PC-9 (cell line): ENCODE data around the gene BCHE. TPM values are rescaled to one million over a fixed set of nuclear protein-coding genes. Genes with fewer than 3 reads are reported as not detected.
A peak's percentile ranks its signal among the peaks of the same experiment; 100 is the strongest.

Source experiments
- BruUV-seq: library from RNA; stranded (reverse); fragments of 400-500 nt; replicated peaks from 2 replicates; lab custom pipeline; 2021; lab: Mats Ljungman, UMichigan
- CTCF ChIA-PET: fragments of 300-600 bp; sonication (Branson Sonifier 250); formaldehyde crosslinking; loops from one replicate; lab custom pipeline; 2022; ENCODE audit warnings: antibody characterized with exemption; lab: Charles Lee
- POLR2A ChIA-PET: fragments of 300-600 bp; sonication (Branson Sonifier 250); formaldehyde crosslinking; loops from one replicate; lab custom pipeline; 2022; ENCODE audit warnings: antibody characterized with exemption; ENCODE audit not compliant: unreplicated experiment; lab: Charles Lee
- DNase-seq, 2 experiments: peaks; one replicate each; pipeline versions ENCODE4 v3.0.0 to v3.0.0-alpha.2; 2015 to 2022; ENCODE audit warnings: mixed read lengths in 1 of 2
- H2AFZ ChIP-seq: fragments of 200-600 bp; sonication (generic); 2 replicates; pipeline ENCODE4 v1.8.1; 2017; ENCODE audit warnings: antibody characterized with exemption
- H3F3A ChIP-seq: fragments of 200-600 bp; sonication (generic); 2 replicates; pipeline ENCODE4 v1.8.1; 2017; ENCODE audit warnings: antibody characterized with exemption, mild to moderate bottlenecking, low read depth; ENCODE audit not compliant: insufficient read depth
- H3K27ac ChIP-seq: fragments of 200-600 bp; sonication (generic); 2 replicates; pipeline ENCODE4 v1.6.1; 2016; ENCODE audit warnings: mixed run types
- H3K27me3 ChIP-seq: fragments of 200-600 bp; sonication (generic); 2 replicates; pipeline ENCODE4 v1.6.1; 2016; ENCODE audit warnings: low read depth, mixed run types; ENCODE audit not compliant: insufficient read depth
- H3K36me3 ChIP-seq: fragments of 200-600 bp; sonication (generic); 2 replicates; pipeline ENCODE4 v1.6.1; 2016; ENCODE audit warnings: low read depth, mixed run types
- H3K4me1 ChIP-seq: fragments of 200-600 bp; sonication (generic); replicated peaks from 2 replicates; pipeline ENCODE4 v1.6.1; 2016; ENCODE audit warnings: mixed run types; ENCODE audit not compliant: insufficient read depth
- H3K4me2 ChIP-seq: fragments of 200-600 bp; sonication (generic); 2 replicates; pipeline ENCODE4 v1.6.1; 2017; ENCODE audit warnings: mixed run types
- H3K4me3 ChIP-seq: fragments of 200-600 bp; sonication (generic); 2 replicates; pipeline ENCODE4 v1.6.1; 2016; ENCODE audit warnings: mixed run types
- H3K79me2 ChIP-seq: fragments of 200-600 bp; sonication (generic); 2 replicates; pipeline ENCODE4 v1.6.1; 2017; ENCODE audit warnings: low read depth, mixed run types
- H3K9me2 ChIP-seq: fragments of 200-600 bp; sonication (generic); 2 replicates; pipeline ENCODE4 v1.8.1; 2017; ENCODE audit warnings: mild to moderate bottlenecking; ENCODE audit not compliant: insufficient read depth
- H3K9me3 ChIP-seq: fragments of 200-600 bp; sonication (generic); 2 replicates; pipeline ENCODE4 v1.8.1; 2016; ENCODE audit warnings: low read depth; ENCODE audit not compliant: insufficient read depth
- H4K20me1 ChIP-seq: fragments of 200-600 bp; sonication (generic); 2 replicates; pipeline ENCODE4 v1.8.1; 2017; ENCODE audit not compliant: insufficient read depth
- EZH2 ChIP-seq: fragments of 200-600 bp; sonication (generic); IDR thresholded peaks from 2 replicates; pipeline ENCODE4 v1.8.0; 2017; ENCODE audit warnings: antibody characterized with exemption, low read depth
- intact Hi-C: fragments of 100-400 bp; cut with micrococcal nuclease; formaldehyde crosslinking; loops from one replicate; pipeline ENCODE4 v1.10.0; 2022; ENCODE audit not compliant: unreplicated experiment
- total RNA-seq: library from RNA; stranded (reverse); gene quantifications from 2 replicates; pipeline ENCODE4 v1.2.3, GENCODE V29; 2021
- TF ChIP-seq, protein P1 (sequence below): fragments of 200-600 bp; sonication (generic); conservative IDR thresholded peaks from 2 replicates; pipeline ENCODE4 v1.6.1; 2017; ENCODE audit warnings: mixed run types, antibody characterized with exemption, mild to moderate bottlenecking, moderate library complexity

BCHE gene
- total RNA-seq, 1 experiment from 2014 or later, result not detected

DNA sequence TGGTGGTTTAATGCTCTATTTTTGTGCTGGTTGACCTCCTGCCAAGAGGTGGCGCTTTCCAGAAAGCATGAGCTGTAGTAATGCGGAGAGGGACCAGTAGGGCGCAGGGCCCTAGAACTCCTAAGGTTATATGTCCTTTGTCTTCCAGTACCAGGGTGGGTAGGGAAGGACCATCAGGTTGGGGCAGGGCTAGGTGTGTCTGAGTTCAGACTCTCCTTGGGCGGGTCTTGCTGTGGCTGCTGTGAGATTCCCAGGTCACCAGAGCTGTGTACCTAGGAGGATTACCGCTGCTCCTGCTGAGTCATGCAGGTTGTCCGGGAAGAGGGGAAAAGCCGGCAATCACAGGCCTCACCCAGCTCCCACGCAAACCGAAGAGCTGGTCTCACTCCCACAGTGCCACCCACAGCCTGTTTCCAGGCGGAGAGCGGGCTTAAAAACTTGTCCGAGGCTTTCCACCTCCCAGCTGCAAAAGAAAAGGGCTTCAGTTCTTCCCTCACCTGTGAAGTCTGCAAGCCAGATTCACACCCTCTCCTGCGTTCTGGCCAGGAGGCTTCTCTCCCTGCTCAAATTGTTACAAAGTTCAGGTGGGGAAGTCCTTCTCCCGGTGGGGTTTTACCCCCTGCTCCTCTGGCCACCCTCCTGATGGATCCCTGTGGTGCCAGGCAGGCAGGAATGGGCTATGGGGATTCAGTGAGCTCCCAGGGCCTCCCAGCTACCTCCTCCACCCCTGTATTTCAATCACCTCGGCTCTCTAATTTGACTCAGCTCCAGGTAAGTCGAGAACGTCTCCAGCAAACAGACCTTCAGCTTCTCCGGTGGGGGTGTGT is 37.7 kb upstream of the BCHE start:
- POLR2A ChIA-PET, result interaction anchor here (0.6 kb wide), 2 partner anchors 911 to 1118 kb away, joined by 4 to 6 read pairs; no protein-coding TSS in a partner anchor
- Histone ChIP-seq H3K4me2 (peak overlapping the region; percentile 90), H3K9me2 (no peaks in the 10 kb centered on the region), H3K36me3 (no peaks in the 10 kb centered on the region), H3F3A (no peaks in the 10 kb centered on the region), H3K27me3 (no peaks in the 10 kb centered on the region), H4K20me1 (no peaks in the 10 kb centered on the region), H3K4me3 (peak overlapping the region; percentile 63), H3K4me1 (peaks cover 18% of the 10 kb centered on the region), H3K79me2 (peaks cover 10% of the 10 kb centered on the region), H2AFZ (peak overlapping the region; percentile 91), H3K27ac (peak overlapping the region; percentile 82), H3K9me3 (peaks cover 11% of the 10 kb centered on the region)
- no peak for TF ChIP-seq EZH2
- TF ChIP-seq, protein P1, sequence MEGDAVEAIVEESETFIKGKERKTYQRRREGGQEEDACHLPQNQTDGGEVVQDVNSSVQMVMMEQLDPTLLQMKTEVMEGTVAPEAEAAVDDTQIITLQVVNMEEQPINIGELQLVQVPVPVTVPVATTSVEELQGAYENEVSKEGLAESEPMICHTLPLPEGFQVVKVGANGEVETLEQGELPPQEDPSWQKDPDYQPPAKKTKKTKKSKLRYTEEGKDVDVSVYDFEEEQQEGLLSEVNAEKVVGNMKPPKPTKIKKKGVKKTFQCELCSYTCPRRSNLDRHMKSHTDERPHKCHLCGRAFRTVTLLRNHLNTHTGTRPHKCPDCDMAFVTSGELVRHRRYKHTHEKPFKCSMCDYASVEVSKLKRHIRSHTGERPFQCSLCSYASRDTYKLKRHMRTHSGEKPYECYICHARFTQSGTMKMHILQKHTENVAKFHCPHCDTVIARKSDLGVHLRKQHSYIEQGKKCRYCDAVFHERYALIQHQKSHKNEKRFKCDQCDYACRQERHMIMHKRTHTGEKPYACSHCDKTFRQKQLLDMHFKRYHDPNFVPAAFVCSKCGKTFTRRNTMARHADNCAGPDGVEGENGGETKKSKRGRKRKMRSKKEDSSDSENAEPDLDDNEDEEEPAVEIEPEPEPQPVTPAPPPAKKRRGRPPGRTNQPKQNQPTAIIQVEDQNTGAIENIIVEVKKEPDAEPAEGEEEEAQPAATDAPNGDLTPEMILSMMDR, result peak; percentile 74
- CTCF ChIA-PET, result interaction anchor here (0.6 to 1.2 kb wide), 3 partner anchors 9 to 339 kb away, joined by 3 to 5 read pairs (median 3); no protein-coding TSS in a partner anchor
- intact Hi-C loops, result loop anchor here (10.0 kb wide), 1 partner anchor 410 kb away; no protein-coding TSS in a partner anchor
- TSS peak; percentile 76 for BruUV-seq
- DNase-seq, result peak; percentile 79

DNA sequence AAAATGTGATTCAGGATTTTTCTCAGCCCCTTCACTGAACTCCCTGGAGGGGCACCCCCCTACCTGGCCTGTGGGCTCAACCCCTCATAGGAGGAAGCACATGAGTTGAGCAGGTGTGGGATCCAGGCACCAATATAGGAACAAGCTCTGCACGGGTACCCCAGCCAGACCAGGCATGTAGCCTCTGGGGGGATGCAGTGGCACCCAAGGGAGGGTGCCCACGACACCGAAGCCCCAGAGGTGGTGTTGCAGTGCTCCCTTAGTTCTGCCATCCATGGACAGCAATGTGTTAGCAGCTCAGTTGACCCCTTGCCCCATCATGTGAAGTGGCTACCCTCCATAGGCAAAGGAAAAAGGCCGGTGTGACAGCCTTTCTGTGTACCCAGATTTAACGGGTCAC is 30.9 kb upstream of the BCHE start:
- Histone ChIP-seq H3K4me3 (no peak overlapping the region), H3F3A (no peaks in the 10 kb centered on the region), H3K36me3 (no peaks in the 10 kb centered on the region), H3K27ac (no peak overlapping the region), H2AFZ (no peak overlapping the region), H3K27me3 (no peaks in the 10 kb centered on the region), H3K79me2 (no peaks in the 10 kb centered on the region), H4K20me1 (no peaks in the 10 kb centered on the region), H3K4me1 (no peaks in the 10 kb centered on the region), H3K4me2 (no peak overlapping the region), H3K9me2 (no peaks in the 10 kb centered on the region), H3K9me3 (no peaks in the 10 kb centered on the region; the same call in 1 of the 2 replicates)
- no TSS peak for BruUV-seq
- ChIA-PET POLR2A (no interaction called here), CTCF (no interaction called here)
- no peak for DNase-seq
- intact Hi-C loops, result no loop called here
- TF ChIP-seq, protein P1, result no peak
- no peak for TF ChIP-seq EZH2

DNA sequence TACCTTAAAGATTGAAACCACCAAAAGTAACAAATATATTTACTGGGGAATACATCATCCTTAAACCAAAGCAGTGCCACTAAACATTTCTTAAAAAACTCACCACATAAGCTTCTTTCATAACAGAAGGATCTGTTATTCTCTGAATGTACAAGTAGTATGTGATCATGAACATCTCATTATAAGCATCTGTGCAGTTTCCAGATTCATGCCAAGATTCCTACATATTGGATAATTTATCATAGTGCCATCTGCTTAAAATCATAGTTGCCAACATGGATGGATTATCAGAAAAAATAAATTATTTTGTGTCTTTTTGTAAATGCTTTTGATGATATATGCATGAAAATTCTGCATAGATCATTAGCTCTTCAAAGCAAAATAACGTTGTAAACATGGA is 21.8 kb upstream of the BCHE start:
- no peak overlapping the region for H3K27ac ChIP-seq
- H3K36me3 ChIP-seq, result no peaks in the 10 kb centered on the region
- TF ChIP-seq EZH2, result no peak
- TF ChIP-seq, protein P1, result no peak
- H3K27me3 ChIP-seq, result no peaks in the 10 kb centered on the region
- DNase-seq, result no peak
- no peak overlapping the region for H3K4me3 ChIP-seq
- H3K9me2 ChIP-seq, result no peaks in the 10 kb centered on the region
- BruUV-seq, result no TSS peak
- no peaks in the 10 kb centered on the region for H3K4me1 ChIP-seq
- ChIA-PET CTCF (no interaction called here), POLR2A (interaction anchor here (0.7 kb wide), 1 partner anchor 387 kb away, joined by 7 read pairs; no protein-coding TSS in a partner anchor)
- no peaks in the 10 kb centered on the region for H3F3A ChIP-seq
- H2AFZ ChIP-seq, result no peak overlapping the region
- 0 out of 2 replicates have a peak, but pooled peaks cover 3% of the 10 kb centered on the region for H3K9me3 ChIP-seq
- intact Hi-C loops, result loop anchor here (10.0 kb wide), 3 partner anchors 524 to 1486 kb away; no protein-coding TSS in a partner anchor
- H3K4me2 ChIP-seq, result no peak overlapping the region
- no peaks in the 10 kb centered on the region for H4K20me1 ChIP-seq
- H3K79me2 ChIP-seq, result no peaks in the 10 kb centered on the region
